Lower lobe of right lung (tissue), 2 donors: Measurements from ENCODE around the gene SLC4A4. TPM values are rescaled to one million over a fixed set of nuclear protein-coding genes. Genes with fewer than 3 reads are reported as not detected.

Source experiments
- ATAC-seq, 2 donors: fragments of 200-7000 bp; cut with Tn5 transposase; one replicate each; pipeline ENCODE4 v1.9.1; 2020 to 2022; ENCODE audit warnings: mild to moderate bottlenecking in 2 of 2, moderate library complexity in 2 of 2
- DNase-seq: peaks from one replicate; pipeline ENCODE4 v3.0.0-alpha.2; 2020
- H3K27ac ChIP-seq: fragments of 200-600 bp; one replicate; pipeline ENCODE4 v1.8.0; 2022
- H3K27me3 ChIP-seq: fragments of 200-600 bp; one replicate; pipeline ENCODE4 v1.8.0; 2022; ENCODE audit warnings: low read depth
- H3K36me3 ChIP-seq: fragments of 200-600 bp; one replicate; pipeline ENCODE4 v1.8.0; 2022; ENCODE audit warnings: mild to moderate bottlenecking
- H3K4me1 ChIP-seq: fragments of 200-600 bp; one replicate; pipeline ENCODE4 v1.8.0; 2022
- H3K4me3 ChIP-seq: fragments of 200-600 bp; one replicate; pipeline ENCODE4 v1.8.0; 2022; ENCODE audit warnings: mild to moderate bottlenecking
- H3K9me3 ChIP-seq: fragments of 200-600 bp; one replicate; pipeline ENCODE4 v1.8.0; 2022
- CTCF ChIP-seq: fragments of 200-600 bp; IDR thresholded peaks from one replicate; pipeline ENCODE4 v1.8.0; 2022; ENCODE audit warnings: antibody characterized with exemption, mild to moderate bottlenecking
- intact Hi-C: fragments of 100-400 bp; cut with DNase I; formaldehyde crosslinking; loops from one replicate; pipeline ENCODE4 v1.11.0; 2022
- total RNA-seq: library from RNA; stranded (reverse); fragmentation: NEBNext Ultra II Directional; extraction: Animal tissue kit (Norgen Biotek cat#: 25700); gene quantifications from one replicate; pipeline ENCODE4 v1.2.1, GENCODE V29; 2021
- donor health status: DM: no; HTN: yes; CAD: no; lungs with severe emphysema.

SLC4A4 gene
- total RNA-seq, 1 donor from 2014 or later: 18.8 TPM

GRCh38 chr4:71468116-71468710 lies 129.4 kb downstream of the SLC4A4 start:
- Histone ChIP-seq H3K27ac (no peak overlapping the region), H3K4me1 (no peaks in the 10 kb centered on the region), H3K27me3 (no peaks in the 10 kb centered on the region), H3K4me3 (no peak overlapping the region), H3K9me3 (no peaks in the 10 kb centered on the region), H3K36me3 (no peaks in the 10 kb centered on the region)
- ATAC-seq (no peak), DNase-seq (no peak)
- TF ChIP-seq CTCF: no peak
- intact Hi-C loops: no loop called here

DNA sequence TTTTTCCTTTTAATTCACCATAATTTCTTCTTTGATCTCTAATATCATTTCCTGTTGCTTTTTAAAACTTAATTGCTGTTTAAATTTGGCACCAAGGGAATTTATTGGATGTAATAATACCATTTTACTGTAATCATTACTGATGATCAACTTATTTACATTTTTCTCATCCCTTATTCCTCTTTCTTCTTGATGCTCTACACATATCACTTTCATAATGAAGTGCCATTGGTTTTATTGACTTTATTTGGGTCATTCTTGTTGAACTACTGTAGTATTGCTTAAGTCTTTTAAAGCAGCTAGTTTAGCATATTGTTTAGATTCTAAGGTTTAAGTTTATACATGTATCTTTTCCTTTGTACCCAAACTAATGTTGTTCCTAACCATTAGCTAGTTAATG lies 130.7 kb downstream of the SLC4A4 start:
- Histone ChIP-seq H3K4me3 (no peak overlapping the region), H3K36me3 (no peaks in the 10 kb centered on the region), H3K4me1 (no peaks in the 10 kb centered on the region), H3K27me3 (no peaks in the 10 kb centered on the region), H3K9me3 (no peaks in the 10 kb centered on the region), H3K27ac (no peak overlapping the region)
- TF ChIP-seq CTCF: no peak
- intact Hi-C loops: no loop called here
- no peak for DNase-seq
- ATAC-seq: no peak

GRCh38 chr4:71470524-71470923 lies 131.7 kb downstream of the SLC4A4 start:
- Histone ChIP-seq H3K36me3 (no peaks in the 10 kb centered on the region), H3K9me3 (no peaks in the 10 kb centered on the region), H3K4me1 (no peaks in the 10 kb centered on the region), H3K4me3 (no peak overlapping the region), H3K27ac (no peak overlapping the region), H3K27me3 (no peaks in the 10 kb centered on the region)
- TF ChIP-seq CTCF: no peak
- DNase-seq: no peak
- ATAC-seq: no peak
- intact Hi-C loops: no loop called here

DNA sequence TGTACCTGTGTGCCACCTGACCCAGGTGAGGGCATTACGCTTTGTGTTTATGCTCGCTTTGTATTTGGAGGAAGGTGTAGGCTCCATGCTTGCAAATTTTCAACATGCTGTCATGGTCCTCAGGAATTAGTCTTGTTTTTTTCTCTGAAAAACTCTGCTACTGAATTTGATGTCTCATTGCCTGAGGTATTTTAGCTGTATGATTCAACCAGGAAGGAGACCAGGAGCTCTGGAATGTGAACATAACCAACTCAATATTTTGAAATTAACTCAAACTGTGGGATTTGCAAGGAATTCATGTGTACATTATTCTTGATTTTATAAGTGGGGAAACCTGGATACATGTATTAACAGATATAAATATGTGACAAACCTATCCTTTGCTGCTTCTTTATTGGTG lies 134.1 kb downstream of the SLC4A4 start:
- no peak for DNase-seq
- Histone ChIP-seq H3K27me3 (no peaks in the 10 kb centered on the region), H3K4me3 (no peak overlapping the region), H3K9me3 (no peaks in the 10 kb centered on the region), H3K4me1 (no peaks in the 10 kb centered on the region), H3K27ac (no peak overlapping the region), H3K36me3 (no peaks in the 10 kb centered on the region)
- intact Hi-C loops: no loop called here
- TF ChIP-seq CTCF: no peak
- no peak for ATAC-seq

DNA sequence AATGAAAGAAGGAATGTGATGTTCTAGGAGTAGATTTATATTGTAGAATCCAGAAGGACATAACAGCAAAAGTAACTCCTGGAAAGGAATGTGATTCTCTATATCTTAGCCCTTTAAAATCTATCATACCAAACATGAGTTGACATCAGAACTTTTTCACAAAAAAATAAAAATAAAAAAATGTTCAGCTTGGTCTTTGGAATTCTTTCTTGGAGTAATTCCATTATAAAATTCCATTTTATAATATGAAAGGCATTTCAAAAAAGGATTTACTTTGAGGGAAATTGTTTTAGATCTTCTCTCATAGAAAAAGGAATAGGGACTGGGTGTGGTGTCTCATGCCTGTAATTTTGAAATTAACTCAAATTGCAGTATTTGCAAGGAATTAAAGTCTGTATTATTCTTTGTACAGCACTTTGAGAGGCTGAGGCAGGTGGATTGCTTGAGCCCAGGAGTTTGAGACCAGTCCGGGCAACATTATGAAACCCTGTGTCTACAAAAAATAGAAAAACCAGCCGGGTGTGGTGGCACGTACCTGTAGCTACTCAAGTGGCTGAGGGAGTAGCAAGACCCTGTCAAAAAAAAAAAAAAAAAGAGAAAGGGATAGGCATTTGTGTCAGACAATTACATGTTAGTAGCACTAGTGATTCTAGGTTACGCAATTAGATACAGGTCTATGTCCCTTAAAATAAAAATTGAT lies 134.9 kb downstream of the SLC4A4 start:
- no peaks in the 10 kb centered on the region for H3K4me1 ChIP-seq
- no peaks in the 10 kb centered on the region for H3K36me3 ChIP-seq
- H3K4me3 ChIP-seq: no peak overlapping the region
- no peaks in the 10 kb centered on the region for H3K9me3 ChIP-seq
- H3K27ac ChIP-seq: no peak overlapping the region
- H3K27me3 ChIP-seq: no peaks in the 10 kb centered on the region
- intact Hi-C loops: no loop called here
- DNase-seq (no peak), ATAC-seq (no peak)
- no peak for TF ChIP-seq CTCF
